GM12878 (cell line): ENCODE data around the gene KIAA0930. TPM values are rescaled to one million over a fixed set of nuclear protein-coding genes. Genes with fewer than 3 reads are reported as not detected.

Source experiments
- BACH1 ChIP-seq: fragments of 450-650 bp; IDR thresholded peaks from 2 replicates; pipeline ENCODE4 v1.6.1; 2017; ENCODE audit warnings: mild to moderate bottlenecking, borderline replicate concordance
- CEBPB ChIP-seq, 2 experiments: fragments of 150-350 bp in 1 of 2; IDR thresholded peaks; 2 replicates each; pipeline ENCODE4 v1.6.1; 2012 to 2014; ENCODE audit warnings: low read depth in 2 of 2, low read length in 2 of 2, borderline replicate concordance in 1 of 2, inconsistent platforms in 1 of 2
- CUX1 ChIP-seq: IDR thresholded peaks from 2 replicates; pipeline ENCODE4 v1.6.1; 2012; ENCODE audit warnings: improper control_type of control experiment, low read depth, low read length; ENCODE audit not compliant: insufficient replicate concordance
- E2F8 ChIP-seq: fragments of 450-650 bp; IDR thresholded peaks from 2 replicates; pipeline ENCODE4 v1.6.1; 2018; ENCODE audit warnings: mild to moderate bottlenecking, low read depth, moderate library complexity; ENCODE audit not compliant: partially characterized antibody
- ESRRA ChIP-seq: IDR thresholded peaks from 2 replicates; pipeline ENCODE4 v1.6.1; 2012; ENCODE audit warnings: mild to moderate bottlenecking, low read length, improper control_type of control experiment
- GATAD2B ChIP-seq: fragments of 450-650 bp; conservative IDR thresholded peaks from 2 replicates; pipeline ENCODE4 v1.6.1; 2017; ENCODE audit warnings: low read depth, mild to moderate bottlenecking, moderate library complexity
- HDGF ChIP-seq: fragments of 450-650 bp; IDR thresholded peaks from 2 replicates; pipeline ENCODE4 v1.6.1; 2016; ENCODE audit warnings: antibody characterized with exemption
- NKRF ChIP-seq: fragments of 450-650 bp; conservative IDR thresholded peaks from 2 replicates; pipeline ENCODE4 v1.6.1; 2017; ENCODE audit warnings: mild to moderate bottlenecking, moderate library complexity
- POLR2AphosphoS2 ChIP-seq: IDR thresholded peaks from 2 replicates; pipeline ENCODE4 v1.6.1; 2011; ENCODE audit warnings: low read depth, mild to moderate bottlenecking, low read length, improper control_type of control experiment, moderate library complexity
- TARDBP ChIP-seq: IDR thresholded peaks from 2 replicates; pipeline ENCODE4 v1.6.1; 2016; ENCODE audit warnings: borderline replicate concordance
- polyA plus RNA-seq, 11 experiments: library from polyadenylated mRNA; depleted of rRNA in 4 of 11; unstranded in 6 of 11; stranded (reverse) in 5 of 11; fragments of >200 nt; fragmentation: Nextera tagmentation in 4 of 11; fragmentation: Illumina TruSeq in 1 of 11; extraction: Ambion mirVana in 4 of 11; extraction: Trizol in 1 of 11; gene quantifications; 1 replicate in 1 of 11; 2 replicates in 10 of 11; pipeline versions ENCODE4 v1.2.1 to v1.2.3, GENCODE V29; 2011 to 2016; ENCODE audit warnings: inconsistent platforms in 2 of 11, missing spikeins in 2 of 11, low read depth in 1 of 11
- total RNA-seq, 4 experiments: library from RNA; depleted of rRNA in 3 of 4; stranded (reverse); fragments of >200 nt in 3 of 4; fragmentation: Illumina TruSeq in 1 of 4; extraction: Trizol in 1 of 4; gene quantifications; 2 replicates each; pipeline versions ENCODE4 v1.2.1 to v1.2.3, GENCODE V29; 2013 to 2021

The KIAA0930 gene
- total and polyA plus RNA-seq, 10 of the 15 experiments (the other 5 are each of a cell fraction or from before 2014, with no cell fraction given), result 3.6 to 125 (median 46.3) TPM

DNA sequence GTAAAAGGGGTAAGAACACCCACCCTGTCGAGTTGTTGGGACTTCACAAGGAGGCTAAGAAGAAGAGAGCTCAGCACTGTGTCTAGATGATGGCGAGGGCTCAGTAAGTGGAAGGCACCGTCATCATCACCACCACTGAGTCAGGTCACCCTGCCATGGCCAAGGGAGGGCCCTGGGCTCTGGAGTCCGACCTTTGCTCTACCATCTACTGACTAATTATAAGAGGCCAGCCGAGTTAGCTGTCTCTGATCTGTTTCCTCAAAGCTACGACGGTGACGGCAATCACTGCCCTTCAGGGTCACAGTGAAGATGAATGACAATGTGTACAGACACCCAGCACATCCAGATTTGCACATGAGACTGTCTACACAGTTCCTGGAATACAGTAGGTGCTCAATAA lies 29.3 kb downstream of the KIAA0930 start (continued):
- TF ChIP-seq HDGF (no peak), E2F8 (no peak), CUX1 (no peak), POLR2AphosphoS2 (no peak), TARDBP (no peak), CEBPB (IDR thresholded peaks at IDR 0.05; ENCODE audit: borderline replicate concordance in 1 of 2, low read depth in 2 of 2, low read length in 2 of 2) (no peak), GATAD2B (no peak), BACH1 (no peak), NKRF (no peak), ESRRA (no peak)
- TF ChIP-seq, all 136 proteins: peak for 0
